GM12891 (cell line): ENCODE results near the gene FAM216B.

Source experiments
- DNase-seq: peaks from one replicate; pipeline ENCODE4 v3.0.0; 2011; ENCODE audit warnings: low spot score; ENCODE audit not compliant: insufficient read length
- FAIRE-seq: peaks from 2 replicates; lab custom pipeline; 2011; peaks lifted over from hg19 to GRCh38; lab: Jason Lieb, UNC
- PAX5 ChIP-seq: IDR thresholded peaks from 2 replicates; pipeline ENCODE4 v1.6.1; 2011; ENCODE audit warnings: low read length, moderate library complexity, mild to moderate bottlenecking; ENCODE audit not compliant: insufficient read depth, severe bottlenecking
- POLR2A ChIP-seq: IDR thresholded peaks from 2 replicates; pipeline ENCODE4 v1.6.1; 2011; ENCODE audit warnings: low read depth, low read length, control low read depth
- POLR2AphosphoS5 ChIP-seq: IDR thresholded peaks from 2 replicates; pipeline ENCODE4 v1.6.1; 2011; ENCODE audit warnings: low read depth, low read length, control low read depth
- POU2F2 ChIP-seq: IDR thresholded peaks from 2 replicates; pipeline ENCODE4 v1.6.1; 2011; ENCODE audit warnings: low read depth, mild to moderate bottlenecking, control low read depth, low read length, moderate library complexity
- SPI1 ChIP-seq: IDR thresholded peaks from 2 replicates; pipeline ENCODE4 v1.6.1; 2011; ENCODE audit warnings: low read depth, low read length, control low read depth
- TAF1 ChIP-seq: IDR thresholded peaks from 2 replicates; pipeline ENCODE4 v1.6.1; 2011; ENCODE audit warnings: low read depth, low read length, control low read depth

The FAM216B gene

GRCh38 chr13:42777467-42777866, 3.9 kb upstream of the FAM216B start:
- FAIRE-seq: no peak

GRCh38 chr13:42780044-42780443, 1.3 kb upstream of the FAM216B start:
- FAIRE-seq (no peak), DNase-seq (no peak)
- TF ChIP-seq PAX5 (no peak), POLR2AphosphoS5 (no peak), TAF1 (no peak), POU2F2 (no peak), SPI1 (no peak), POLR2A (no peak)

More at GRCh38 chr13:42777467-42777866, 3.9 kb upstream of the FAM216B start:
- TF ChIP-seq POLR2A: no peak
- TF ChIP-seq SPI1: no peak
- no peak for TF ChIP-seq POLR2AphosphoS5
- TF ChIP-seq TAF1: no peak
- DNase-seq: no peak

- DNase-seq (no peak), FAIRE-seq (no peak)
- TF ChIP-seq SPI1 (no peak), POLR2AphosphoS5 (no peak), TAF1 (no peak), POU2F2 (no peak), PAX5 (no peak), POLR2A (no peak)
Observed at GRCh38 chr13:42786715-42787114, 5.3 kb downstream of the FAM216B start.

- no peak for TF ChIP-seq POLR2A
- TF ChIP-seq SPI1: no peak
- TF ChIP-seq POU2F2: no peak
- DNase-seq: no peak
- no peak for FAIRE-seq
Observed at GRCh38 chr13:42788601-42789000, 7.2 kb downstream of the FAM216B start.

GRCh38 chr13:42792154-42792553, 10.8 kb downstream of the FAM216B start:
- no peak for TF ChIP-seq POU2F2
- no peak for TF ChIP-seq TAF1
- no peak for TF ChIP-seq POLR2A
- TF ChIP-seq SPI1: no peak
- no peak for TF ChIP-seq POLR2AphosphoS5
- TF ChIP-seq PAX5: no peak
- DNase-seq (no peak), FAIRE-seq (no peak)

- FAIRE-seq: no peak
- no peak for DNase-seq
- TF ChIP-seq TAF1: no peak
- no peak for TF ChIP-seq SPI1
- no peak for TF ChIP-seq POLR2A
- TF ChIP-seq PAX5: no peak
- TF ChIP-seq POLR2AphosphoS5: no peak
- no peak for TF ChIP-seq POU2F2
Observed at GRCh38 chr13:42794577-42795275, 13.3 kb downstream of the FAM216B start.

- no peak for DNase-seq
- TF ChIP-seq POLR2AphosphoS5: no peak
- TF ChIP-seq POU2F2: no peak
- TF ChIP-seq TAF1: no peak
- TF ChIP-seq SPI1: no peak
- no peak for TF ChIP-seq POLR2A
- TF ChIP-seq PAX5: no peak
- no peak for FAIRE-seq
Observed at GRCh38 chr13:42795666-42796065, 14.3 kb downstream of the FAM216B start.

GRCh38 chr13:42796747-42797356, 15.5 kb downstream of the FAM216B start:
- no peak for TF ChIP-seq POU2F2
- TF ChIP-seq POLR2AphosphoS5: no peak
- TF ChIP-seq SPI1: no peak
- TF ChIP-seq PAX5: no peak
- TF ChIP-seq TAF1: no peak
- no peak for TF ChIP-seq POLR2A
- DNase-seq (no peak), FAIRE-seq (no peak)

GRCh38 chr13:42798118-42798517, 16.7 kb downstream of the FAM216B start:
- FAIRE-seq: no peak
- TF ChIP-seq POLR2A (no peak), SPI1 (no peak), PAX5 (no peak), POLR2AphosphoS5 (no peak), TAF1 (no peak), POU2F2 (no peak)
- no peak for DNase-seq

- TF ChIP-seq POU2F2 (no peak), POLR2A (no peak), PAX5 (no peak), POLR2AphosphoS5 (no peak), SPI1 (no peak), TAF1 (no peak)
- FAIRE-seq: no peak
- no peak for DNase-seq
Observed at GRCh38 chr13:42800109-42800643, 18.8 kb downstream of the FAM216B start.
